HCT116 (cell line): ENCODE results near the gene PHKA2. TPM values are rescaled to one million over a fixed set of nuclear protein-coding genes. Genes with fewer than 3 reads are reported as not detected.

Experiments
- ATAC-seq: fragments of 200-7000 bp; cut with Tn5 transposase; 2 replicates; pipeline ENCODE4 v1.9.1; 2020; ENCODE audit warnings: mild to moderate bottlenecking, moderate library complexity
- BruUV-seq: library from RNA; stranded (reverse); fragments of 400-500 nt; replicated peaks from 2 replicates; lab custom pipeline; 2021; lab: Mats Ljungman, UMichigan
- CTCF ChIA-PET: fragments of 300-600 bp; sonication (Branson Sonifier 250); formaldehyde crosslinking; loops from one replicate; lab custom pipeline; 2021; ENCODE audit warnings: antibody characterized with exemption; lab: Charles Lee
- POLR2A ChIA-PET: fragments of 300-600, 350-600 bp; sonication (Branson Sonifier 250); formaldehyde crosslinking; loops from one replicate; lab custom pipeline; 2021; ENCODE audit warnings: antibody characterized with exemption; lab: Charles Lee
- RAD21 ChIA-PET, 2 experiments: fragments of 300-600 bp; sonication (Branson Sonifier 250); formaldehyde crosslinking; loops; one replicate each; lab custom pipeline; 2023; ENCODE audit warnings: low total read pairs in 2 of 2; ENCODE audit not compliant: uncharacterized antibody in 2 of 2, unreplicated experiment in 2 of 2, low non-redundant PET in 1 of 2; lab: Charles Lee
- DNase-seq: peaks from one replicate; pipeline ENCODE4 v3.0.0-alpha.2; 2010; ENCODE audit warnings: low read depth, low spot score
- H2AFZ ChIP-seq: fragments of 200-600 bp; shearing (Covaris generic), sonication (generic); 2 replicates; pipeline ENCODE4 v1.6.1; 2017; ENCODE audit warnings: low read depth, mixed run types, mixed read lengths, antibody characterized with exemption, low read length; ENCODE audit not compliant: poor library complexity, severe bottlenecking
- H3K27ac ChIP-seq: 2 replicates; pipeline ENCODE4 v1.5.1; 2012; ENCODE audit warnings: low read depth, low read length
- H3K27me3 ChIP-seq: fragments of 200-600 bp; sonication (generic); 2 replicates; pipeline ENCODE4 v1.6.1; 2016; ENCODE audit warnings: mixed run types, low read length, mixed read lengths; ENCODE audit not compliant: insufficient read depth
- H3K36me3 ChIP-seq, 2 experiments: fragments of 200-500 bp in 1 of 2; fragments of 200-600 bp in 1 of 2; sonication (Bioruptor generic) in 1 of 2; sonication (generic) in 1 of 2; 2 replicates each; pipeline versions ENCODE4 v1.5.1 to v1.6.1; 2014 to 2016; ENCODE audit warnings: low read length in 2 of 2, inconsistent platforms in 1 of 2, mixed read lengths in 1 of 2, mixed run types in 1 of 2; ENCODE audit not compliant: insufficient read depth in 2 of 2, control insufficient read depth in 1 of 2
- H3K4me1 ChIP-seq, 2 experiments: fragments of 200-600 bp in 1 of 2; sonication (generic) in 1 of 2; 2 replicates each; pipeline versions ENCODE4 v1.5.1 to v1.6.1; 2012 to 2017; ENCODE audit warnings: low read length in 2 of 2, inconsistent platforms in 1 of 2, mild to moderate bottlenecking in 1 of 2, mixed read lengths in 1 of 2, mixed run types in 1 of 2, moderate library complexity in 1 of 2; ENCODE audit not compliant: insufficient read depth in 2 of 2, control insufficient read depth in 1 of 2
- H3K4me2 ChIP-seq: fragments of 200-600 bp; sonication (generic); 2 replicates; pipeline ENCODE4 v1.6.1; 2017; ENCODE audit warnings: mixed run types, low read length, mixed read lengths
- H3K4me3 ChIP-seq, 2 experiments: fragments of 200-600 bp in 1 of 2; sonication (generic) in 1 of 2; replicated peaks in 1 of 2; 2 replicates each; pipeline ENCODE4 v1.5.1; 2011 to 2016; ENCODE audit warnings: low read length in 2 of 2, control low read depth in 1 of 2, low read depth in 1 of 2, mild to moderate bottlenecking in 1 of 2, mixed read lengths in 1 of 2, mixed run types in 1 of 2
- H3K79me2 ChIP-seq: fragments of 200-600 bp; sonication (generic); 2 replicates; pipeline ENCODE4 v1.6.1; 2017; ENCODE audit warnings: mild to moderate bottlenecking, mixed run types, low read length, moderate library complexity, mixed read lengths; ENCODE audit not compliant: insufficient read depth
- H3K9ac ChIP-seq: fragments of 200-600 bp; sonication (generic); 2 replicates; pipeline ENCODE4 v1.6.1; 2016; ENCODE audit warnings: low read length, mixed read lengths
- H3K9me2 ChIP-seq: fragments of 200-600 bp; sonication (generic), shearing (Covaris generic); 2 replicates; pipeline ENCODE4 v1.6.1; 2017; ENCODE audit warnings: mixed run types, mild to moderate bottlenecking, moderate library complexity; ENCODE audit not compliant: insufficient read depth
- H3K9me3 ChIP-seq, 2 experiments: fragments of 200-500 bp in 1 of 2; fragments of 200-600 bp in 1 of 2; sonication (Bioruptor generic) in 1 of 2; sonication (generic) in 1 of 2; 2 replicates each; pipeline ENCODE4 v1.6.1; 2014 to 2017; ENCODE audit warnings: low read length in 2 of 2, mixed read lengths in 2 of 2, inconsistent platforms in 1 of 2, low read depth in 1 of 2, mild to moderate bottlenecking in 1 of 2, mixed run types in 1 of 2, moderate library complexity in 1 of 2; ENCODE audit not compliant: control insufficient read depth in 1 of 2, insufficient read depth in 1 of 2
- H4K20me1 ChIP-seq: fragments of 200-600 bp; sonication (generic), shearing (Covaris generic); 2 replicates; pipeline ENCODE4 v1.6.1; 2017; ENCODE audit warnings: mixed run types, mild to moderate bottlenecking, moderate library complexity; ENCODE audit not compliant: insufficient read depth
- ATF3 ChIP-seq: IDR thresholded peaks from 2 replicates; pipeline ENCODE4 v1.6.1; 2012
- EGR1 ChIP-seq: IDR thresholded peaks from 2 replicates; pipeline ENCODE4 v1.6.1; 2012; ENCODE audit warnings: low read depth
- ELF1 ChIP-seq: IDR thresholded peaks from 2 replicates; pipeline ENCODE4 v1.6.1; 2012; ENCODE audit warnings: low read depth, borderline replicate concordance
- EZH2 ChIP-seq: fragments of 200-600 bp; sonication (generic); IDR thresholded peaks from 2 replicates; pipeline ENCODE4 v1.6.1; 2017; ENCODE audit warnings: antibody characterized with exemption, mixed run types
- FOSL1 ChIP-seq: IDR thresholded peaks from 2 replicates; pipeline ENCODE4 v1.6.1; 2012; ENCODE audit warnings: low read depth
- JUND ChIP-seq: IDR thresholded peaks from 2 replicates; pipeline ENCODE4 v1.6.1; 2012
- POLR2A ChIP-seq: IDR thresholded peaks from 2 replicates; pipeline ENCODE4 v1.7.0; 2011; ENCODE audit warnings: borderline replicate concordance; ENCODE audit not compliant: insufficient read depth, insufficient read length; ENCODE audit errors: extremely low read depth
- POLR2AphosphoS5 ChIP-seq: IDR thresholded peaks from 2 replicates; pipeline ENCODE4 v1.6.1; 2011; ENCODE audit warnings: mild to moderate bottlenecking, low read depth, low read length, moderate library complexity
- REST ChIP-seq: IDR thresholded peaks from 2 replicates; pipeline ENCODE4 v1.6.1; 2012; ENCODE audit warnings: low read depth
- SIN3A ChIP-seq: IDR thresholded peaks from 2 replicates; pipeline ENCODE4 v1.6.1; 2012; ENCODE audit warnings: low read depth
- SP1 ChIP-seq: IDR thresholded peaks from 2 replicates; pipeline ENCODE4 v1.6.1; 2012; ENCODE audit warnings: low read depth
- SRF ChIP-seq: IDR thresholded peaks from 2 replicates; pipeline ENCODE4 v1.6.1; 2012; ENCODE audit warnings: low read depth
- TCF7L2 ChIP-seq: IDR thresholded peaks from 2 replicates; pipeline ENCODE4 v1.7.0; 2011; ENCODE audit warnings: borderline replicate concordance, inconsistent platforms; ENCODE audit not compliant: insufficient read depth, insufficient read length; ENCODE audit errors: extremely low read depth
- YY1 ChIP-seq: IDR thresholded peaks from 2 replicates; pipeline ENCODE4 v1.6.1; 2011; ENCODE audit warnings: low read length, low read depth, moderate library complexity, mild to moderate bottlenecking; ENCODE audit not compliant: insufficient replicate concordance; ENCODE audit errors: extremely low read depth
- ZNF274 ChIP-seq: fragments of 200-500 bp; sonication (Bioruptor generic); IDR thresholded peaks from 2 replicates; pipeline ENCODE4 v1.6.1; 2014; ENCODE audit warnings: mild to moderate bottlenecking, low read depth, low read length, inconsistent platforms
- intact Hi-C: fragments of 100-400 bp; cut with micrococcal nuclease; formaldehyde crosslinking; loops from 2 replicates; pipeline ENCODE4 v1.10.0; 2022
- total RNA-seq: library from RNA; stranded (reverse); gene quantifications from one replicate; pipeline ENCODE4 v1.2.1, GENCODE V29; 2021; ENCODE audit not compliant: unreplicated experiment
- TF ChIP-seq, protein P1 (sequence below): IDR thresholded peaks from 2 replicates; pipeline ENCODE4 v1.6.1; 2012
- TF ChIP-seq, protein P2 (sequence below), 3 experiments: fragments of 200-600 bp in 1 of 3; sonication (generic) in 1 of 3; IDR thresholded peaks in 2 of 3; conservative IDR thresholded peaks in 1 of 3; 2 replicates each; pipeline ENCODE4 v1.5.1; 2012 to 2017; ENCODE audit warnings: low read depth in 2 of 3, low read length in 2 of 3, antibody characterized with exemption in 1 of 3, borderline replicate concordance in 1 of 3, control low read depth in 1 of 3, mild to moderate bottlenecking in 1 of 3, mixed read lengths in 1 of 3, mixed run types in 1 of 3, moderate library complexity in 1 of 3; ENCODE audit not compliant: insufficient read depth in 1 of 3

The PHKA2 gene
- total RNA-seq, 1 experiment from 2014 or later, result 23.8 TPM

DNA sequence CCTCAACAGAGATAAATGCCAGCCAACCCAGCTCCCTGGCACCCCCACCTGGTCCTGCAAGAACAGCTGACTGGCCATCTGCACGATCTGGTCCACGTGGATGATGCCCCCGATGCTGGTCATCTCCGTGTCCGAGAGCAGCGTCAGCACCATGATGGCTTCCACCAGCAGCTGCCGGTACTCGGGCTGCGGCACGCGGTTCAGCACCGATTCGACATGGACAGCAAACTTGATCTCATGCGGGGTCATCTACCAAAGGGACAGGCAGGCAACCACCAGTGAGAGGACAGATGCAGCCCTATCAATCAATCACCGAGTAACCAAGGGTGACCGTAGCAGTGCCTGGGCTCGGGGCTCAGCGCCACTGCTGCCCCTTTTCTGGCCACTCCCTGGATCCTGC, 89.8 kb downstream of the PHKA2 start:
- no TSS peak for BruUV-seq
- H3K36me3 ChIP-seq, result no peaks in the 10 kb centered on the region
- H3K9ac ChIP-seq, result no peak overlapping the region
- H3K9me3 ChIP-seq, result no peaks in the 10 kb centered on the region
- H3K4me2 ChIP-seq, result no peak overlapping the region
- intact Hi-C loops, result no loop called here
- CTCF ChIA-PET, result no interaction called here
- RAD21 ChIA-PET, result no interaction called here
- no peaks in the 10 kb centered on the region for H3K27me3 ChIP-seq
- no peaks in the 10 kb centered on the region for H3K79me2 ChIP-seq
- no peaks in the 10 kb centered on the region for H3K4me1 ChIP-seq
- no peak overlapping the region for H2AFZ ChIP-seq
- no peak for ATAC-seq
- no peak overlapping the region for H3K4me3 ChIP-seq
- no peak overlapping the region for H3K27ac ChIP-seq
- H4K20me1 ChIP-seq, result no peaks in the 10 kb centered on the region
- POLR2A ChIA-PET, result no interaction called here
- TF ChIP-seq JUND (no peak), TCF7L2 (no peak), POLR2A (no peak), FOSL1 (no peak), YY1 (no peak), EZH2 (no peak), ATF3 (no peak), EGR1 (no peak), ZNF274 (no peak)
- TF ChIP-seq, all 23 proteins: peak for 0
- H3K9me2 ChIP-seq, result no peaks in the 10 kb centered on the region
- DNase-seq, result no peak

GRCh38 chrX:18893536-18893935, 90.4 kb downstream of the PHKA2 start:
- H4K20me1 ChIP-seq, result no peaks in the 10 kb centered on the region
- no peak overlapping the region for H3K4me2 ChIP-seq
- H3K79me2 ChIP-seq, result no peaks in the 10 kb centered on the region
- no peak for ATAC-seq
- BruUV-seq, result no TSS peak
- POLR2A ChIA-PET, result no interaction called here
- H3K9ac ChIP-seq, result no peak overlapping the region
- H3K4me3 ChIP-seq, result no peak overlapping the region
- RAD21 ChIA-PET, result no interaction called here
- no peaks in the 10 kb centered on the region for H3K4me1 ChIP-seq
- no peak for DNase-seq
- no peaks in the 10 kb centered on the region for H3K9me3 ChIP-seq
- H3K36me3 ChIP-seq, result no peaks in the 10 kb centered on the region
- CTCF ChIA-PET, result no interaction called here
- no peak overlapping the region for H2AFZ ChIP-seq
- intact Hi-C loops, result no loop called here
- H3K27ac ChIP-seq, result no peak overlapping the region
- no peaks in the 10 kb centered on the region for H3K27me3 ChIP-seq
- H3K9me2 ChIP-seq, result no peaks in the 10 kb centered on the region
- TF ChIP-seq POLR2AphosphoS5 (no peak), SP1 (no peak), REST (no peak), POLR2A (no peak), ELF1 (no peak), ATF3 (no peak), SRF (no peak), JUND (no peak), SIN3A (no peak)
- TF ChIP-seq, protein P1, sequence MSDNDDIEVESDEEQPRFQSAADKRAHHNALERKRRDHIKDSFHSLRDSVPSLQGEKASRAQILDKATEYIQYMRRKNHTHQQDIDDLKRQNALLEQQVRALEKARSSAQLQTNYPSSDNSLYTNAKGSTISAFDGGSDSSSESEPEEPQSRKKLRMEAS, result no peak
- TF ChIP-seq, protein P2, sequence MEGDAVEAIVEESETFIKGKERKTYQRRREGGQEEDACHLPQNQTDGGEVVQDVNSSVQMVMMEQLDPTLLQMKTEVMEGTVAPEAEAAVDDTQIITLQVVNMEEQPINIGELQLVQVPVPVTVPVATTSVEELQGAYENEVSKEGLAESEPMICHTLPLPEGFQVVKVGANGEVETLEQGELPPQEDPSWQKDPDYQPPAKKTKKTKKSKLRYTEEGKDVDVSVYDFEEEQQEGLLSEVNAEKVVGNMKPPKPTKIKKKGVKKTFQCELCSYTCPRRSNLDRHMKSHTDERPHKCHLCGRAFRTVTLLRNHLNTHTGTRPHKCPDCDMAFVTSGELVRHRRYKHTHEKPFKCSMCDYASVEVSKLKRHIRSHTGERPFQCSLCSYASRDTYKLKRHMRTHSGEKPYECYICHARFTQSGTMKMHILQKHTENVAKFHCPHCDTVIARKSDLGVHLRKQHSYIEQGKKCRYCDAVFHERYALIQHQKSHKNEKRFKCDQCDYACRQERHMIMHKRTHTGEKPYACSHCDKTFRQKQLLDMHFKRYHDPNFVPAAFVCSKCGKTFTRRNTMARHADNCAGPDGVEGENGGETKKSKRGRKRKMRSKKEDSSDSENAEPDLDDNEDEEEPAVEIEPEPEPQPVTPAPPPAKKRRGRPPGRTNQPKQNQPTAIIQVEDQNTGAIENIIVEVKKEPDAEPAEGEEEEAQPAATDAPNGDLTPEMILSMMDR (IDR thresholded peaks at IDR 0.05 in 2 of 3, conservative IDR thresholded peaks at IDR 0.05 in 1 of 3; ENCODE audit: borderline replicate concordance in 1 of 3, insufficient read depth in 1 of 3, low read depth in 2 of 3, low read length in 2 of 3), result no peak
